Fibroblast of the aortic adventitia (primary cell): ENCODE measurements around the gene CNGA2. TPM values are rescaled to one million over a fixed set of nuclear protein-coding genes. Genes with fewer than 3 reads are reported as not detected.
A peak's percentile ranks its signal among the peaks of the same experiment; 100 is the strongest.

Experiments
- DNase-seq: peaks from one replicate; pipeline ENCODE4 v3.0.0-alpha.2; 2010; ENCODE audit warnings: low read depth
- H3K4me3 ChIP-seq: 2 replicates; pipeline ENCODE4 v1.5.1; 2011; ENCODE audit warnings: low read depth, mild to moderate bottlenecking, control low read depth, low read length, moderate library complexity
- CTCF ChIP-seq: IDR thresholded peaks from 2 replicates; pipeline ENCODE4 v1.5.1; 2011; ENCODE audit warnings: mild to moderate bottlenecking, low read length, control low read depth, inconsistent platforms; ENCODE audit not compliant: insufficient read depth
- total RNA-seq: library from RNA; depleted of rRNA; stranded (reverse); fragments of >200 nt; gene quantifications from 2 replicates; pipeline ENCODE4 v1.2.3, GENCODE V29; 2012; ENCODE audit warnings: low replicate concordance

CNGA2 gene
- total RNA-seq, 1 donor, result not detected

GRCh38 chrX:151754047-151754429 is 19.5 kb downstream of the CNGA2 start:
- no peak for TF ChIP-seq CTCF
- H3K4me3 ChIP-seq, result no peak overlapping the region
- DNase-seq, result peak; percentile 70

- no peak overlapping the region for H3K4me3 ChIP-seq
- no peak for TF ChIP-seq CTCF
- DNase-seq, result peak; percentile 15
Observed at GRCh38 chrX:151754641-151755215, 20.2 kb downstream of the CNGA2 start.

- TF ChIP-seq CTCF, result no peak
- no peak overlapping the region for H3K4me3 ChIP-seq
- DNase-seq, result no peak
Observed at GRCh38 chrX:151759041-151759708, 24.6 kb downstream of the CNGA2 start.

GRCh38 chrX:151762802-151763201 is 28.3 kb downstream of the CNGA2 start:
- DNase-seq, result no peak
- H3K4me3 ChIP-seq, result no peak overlapping the region
- TF ChIP-seq CTCF, result no peak

- no peak for DNase-seq
- TF ChIP-seq CTCF, result no peak
- H3K4me3 ChIP-seq, result no peak overlapping the region
Observed at GRCh38 chrX:151763711-151764110, 29.2 kb downstream of the CNGA2 start.

- DNase-seq, result no peak
- TF ChIP-seq CTCF, result no peak
- H3K4me3 ChIP-seq, result no peak overlapping the region
Observed at GRCh38 chrX:151765026-151765425, 30.5 kb downstream of the CNGA2 start.

- TF ChIP-seq CTCF, result no peak
- H3K4me3 ChIP-seq, result no peak overlapping the region
- no peak for DNase-seq
Observed at GRCh38 chrX:151771726-151772125, 37.2 kb downstream of the CNGA2 start.
